Caco-2 (cell line): ENCODE data around the gene NTRK2. TPM values are rescaled to one million over a fixed set of nuclear protein-coding genes. Genes with fewer than 3 reads are reported as not detected.

Source experiments
- BruUV-seq: library from RNA; stranded (reverse); fragments of 400-500 nt; replicated peaks from 2 replicates; lab custom pipeline; 2021; lab: Mats Ljungman, UMichigan
- CTCF ChIA-PET: fragments of 300-600 bp; sonication (Branson Sonifier 250); formaldehyde crosslinking; loops from one replicate; lab custom pipeline; 2022; ENCODE audit warnings: antibody characterized with exemption; lab: Charles Lee
- POLR2A ChIA-PET: fragments of 300-600 bp; sonication (Branson Sonifier 250); formaldehyde crosslinking; loops from one replicate; lab custom pipeline; 2022; ENCODE audit warnings: antibody characterized with exemption; lab: Charles Lee
- DNase-seq, 2 experiments: peaks; one replicate each; pipeline versions ENCODE4 v3.0.0 to v3.0.0-alpha.2; 2020 to 2022
- H3K27me3 ChIP-seq: replicated peaks from 2 replicates; pipeline ENCODE4 v1.6.0; 2011; ENCODE audit warnings: low read length; ENCODE audit not compliant: control insufficient read depth, insufficient read depth
- H3K36me3 ChIP-seq: 2 replicates; pipeline ENCODE4 v1.5.1; 2011; ENCODE audit warnings: low read length; ENCODE audit not compliant: control insufficient read depth, insufficient read depth
- H3K4me1 ChIP-seq: fragments of 250-450 bp; sonication (Bioruptor Pico); 2 replicates; pipeline ENCODE4 v1.5.1; 2020; ENCODE audit warnings: mild to moderate bottlenecking
- H3K4me3 ChIP-seq: 2 replicates; pipeline ENCODE4 v1.5.1; 2011; ENCODE audit warnings: low read depth, mild to moderate bottlenecking, control low read depth, low read length
- H3K9me3 ChIP-seq: fragments of 250-450 bp; sonication (Bioruptor Pico); 2 replicates; pipeline ENCODE4 v1.5.1; 2020; ENCODE audit warnings: mild to moderate bottlenecking, moderate library complexity
- H3K27ac Mint-ChIP-seq: one replicate; pipeline ENCODE4 v1.8.0; 2022; ENCODE audit warnings: mixed read lengths; ENCODE audit not compliant: unreplicated experiment
- H3K27me3 Mint-ChIP-seq: one replicate; pipeline ENCODE4 v1.8.0; 2022; ENCODE audit warnings: mixed read lengths; ENCODE audit not compliant: insufficient read depth, unreplicated experiment
- H3K36me3 Mint-ChIP-seq: one replicate; pipeline ENCODE4 v1.8.0; 2022; ENCODE audit warnings: mild to moderate bottlenecking, mixed read lengths; ENCODE audit not compliant: insufficient read depth, unreplicated experiment
- H3K4me1 Mint-ChIP-seq: one replicate; pipeline ENCODE4 v1.8.0; 2022; ENCODE audit warnings: low read depth, mixed read lengths; ENCODE audit not compliant: unreplicated experiment
- H3K4me3 Mint-ChIP-seq: one replicate; pipeline ENCODE4 v1.8.0; 2022; ENCODE audit warnings: mild to moderate bottlenecking, moderate library complexity, mixed read lengths; ENCODE audit not compliant: unreplicated experiment
- H3K9me3 Mint-ChIP-seq: one replicate; pipeline ENCODE4 v1.8.0; 2022; ENCODE audit warnings: mixed read lengths; ENCODE audit not compliant: unreplicated experiment
- intact Hi-C: fragments of 100-400 bp; cut with micrococcal nuclease; formaldehyde crosslinking; loops from one replicate; pipeline ENCODE4 v1.10.0; 2022; ENCODE audit not compliant: unreplicated experiment
- total RNA-seq: library from RNA; stranded (reverse); gene quantifications from 2 replicates; pipeline ENCODE4 v1.2.3, GENCODE V29; 2022
- TF ChIP-seq, protein P1 (sequence below), 2 experiments: fragments of 200-600 bp in 1 of 2; IDR thresholded peaks; 1 replicate in 1 of 2; 2 replicates in 1 of 2; pipeline versions ENCODE4 v1.5.1 to v1.8.0; 2011 to 2022; ENCODE audit warnings: antibody characterized with exemption in 1 of 2, control low read depth in 1 of 2, inconsistent platforms in 1 of 2, low read depth in 1 of 2, low read length in 1 of 2, mild to moderate bottlenecking in 1 of 2, moderate library complexity in 1 of 2; ENCODE audit not compliant: insufficient read depth in 1 of 2, severe bottlenecking in 1 of 2, unreplicated experiment in 1 of 2

Gene NTRK2
- total RNA-seq, 1 experiment from 2014 or later = not detected

GRCh38 chr9:84622981-84623380, 46.5 kb upstream of the NTRK2 start:
- CTCF ChIA-PET = interaction anchor here (0.7 kb wide), 1 partner anchor 26 kb away, joined by 3 read pairs; no protein-coding TSS in a partner anchor

GRCh38 chr9:84636436-84636835, 33.1 kb upstream of the NTRK2 start:
- ChIA-PET CTCF (no interaction called here), POLR2A (no interaction called here)
- H3K27me3 ChIP-seq = no peaks in the 10 kb centered on the region
- H3K9me3 Mint-ChIP-seq = no peaks in the 10 kb centered on the region
- H3K27ac Mint-ChIP-seq = no peak overlapping the region
- no peaks in the 10 kb centered on the region for H3K36me3 Mint-ChIP-seq
- peaks cover 8% of the 10 kb centered on the region for H3K27me3 Mint-ChIP-seq
- intact Hi-C loops = no loop called here
- no peaks in the 10 kb centered on the region for H3K9me3 ChIP-seq
- H3K4me1 Mint-ChIP-seq = no peaks in the 10 kb centered on the region
- BruUV-seq = no TSS peak
- H3K4me3 ChIP-seq = no peak overlapping the region
- TF ChIP-seq, protein P1, sequence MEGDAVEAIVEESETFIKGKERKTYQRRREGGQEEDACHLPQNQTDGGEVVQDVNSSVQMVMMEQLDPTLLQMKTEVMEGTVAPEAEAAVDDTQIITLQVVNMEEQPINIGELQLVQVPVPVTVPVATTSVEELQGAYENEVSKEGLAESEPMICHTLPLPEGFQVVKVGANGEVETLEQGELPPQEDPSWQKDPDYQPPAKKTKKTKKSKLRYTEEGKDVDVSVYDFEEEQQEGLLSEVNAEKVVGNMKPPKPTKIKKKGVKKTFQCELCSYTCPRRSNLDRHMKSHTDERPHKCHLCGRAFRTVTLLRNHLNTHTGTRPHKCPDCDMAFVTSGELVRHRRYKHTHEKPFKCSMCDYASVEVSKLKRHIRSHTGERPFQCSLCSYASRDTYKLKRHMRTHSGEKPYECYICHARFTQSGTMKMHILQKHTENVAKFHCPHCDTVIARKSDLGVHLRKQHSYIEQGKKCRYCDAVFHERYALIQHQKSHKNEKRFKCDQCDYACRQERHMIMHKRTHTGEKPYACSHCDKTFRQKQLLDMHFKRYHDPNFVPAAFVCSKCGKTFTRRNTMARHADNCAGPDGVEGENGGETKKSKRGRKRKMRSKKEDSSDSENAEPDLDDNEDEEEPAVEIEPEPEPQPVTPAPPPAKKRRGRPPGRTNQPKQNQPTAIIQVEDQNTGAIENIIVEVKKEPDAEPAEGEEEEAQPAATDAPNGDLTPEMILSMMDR (IDR thresholded peaks at IDR 0.05; ENCODE audit: insufficient read depth in 1 of 2, low read depth in 1 of 2, low read length in 1 of 2, severe bottlenecking in 1 of 2, unreplicated experiment in 1 of 2) = no peak
- no peak for DNase-seq
- no peaks in the 10 kb centered on the region for H3K4me1 ChIP-seq
- H3K4me3 Mint-ChIP-seq = no peak overlapping the region
- H3K36me3 ChIP-seq = no peaks in the 10 kb centered on the region

More at GRCh38 chr9:84622981-84623380, 46.5 kb upstream of the NTRK2 start:
- Histone ChIP-seq H3K27me3 (no peaks in the 10 kb centered on the region), H3K4me1 (no peaks in the 10 kb centered on the region), H3K4me3 (no peak overlapping the region), H3K36me3 (no peaks in the 10 kb centered on the region), H3K9me3 (no peaks in the 10 kb centered on the region)
- no peak overlapping the region for H3K27ac Mint-ChIP-seq
- TF ChIP-seq, protein P1 (IDR thresholded peaks at IDR 0.05; ENCODE audit: insufficient read depth in 1 of 2, low read depth in 1 of 2, low read length in 1 of 2, severe bottlenecking in 1 of 2, unreplicated experiment in 1 of 2) = no peak
- H3K4me3 Mint-ChIP-seq = no peak overlapping the region
- no peaks in the 10 kb centered on the region for H3K4me1 Mint-ChIP-seq
- no TSS peak for BruUV-seq
- H3K9me3 Mint-ChIP-seq = no peaks in the 10 kb centered on the region
- intact Hi-C loops = no loop called here
- DNase-seq = no peak
- POLR2A ChIA-PET = no interaction called here
- H3K36me3 Mint-ChIP-seq = no peaks in the 10 kb centered on the region
- no peaks in the 10 kb centered on the region for H3K27me3 Mint-ChIP-seq

GRCh38 chr9:84642553-84643141, 26.9 kb upstream of the NTRK2 start:
- H3K27ac Mint-ChIP-seq = no peak overlapping the region
- H3K4me1 ChIP-seq = no peaks in the 10 kb centered on the region
- POLR2A ChIA-PET = no interaction called here

More at GRCh38 chr9:84642553-84643141, 26.9 kb upstream of the NTRK2 start:
- H3K36me3 ChIP-seq = no peaks in the 10 kb centered on the region
- CTCF ChIA-PET = no interaction called here
- TF ChIP-seq, protein P1 (IDR thresholded peaks at IDR 0.05; ENCODE audit: insufficient read depth in 1 of 2, low read depth in 1 of 2, low read length in 1 of 2, severe bottlenecking in 1 of 2, unreplicated experiment in 1 of 2) = no peak
- Mint-ChIP-seq H3K4me3 (no peak overlapping the region), H3K4me1 (no peaks in the 10 kb centered on the region), H3K36me3 (no peaks in the 10 kb centered on the region), H3K27me3 (no peaks in the 10 kb centered on the region), H3K9me3 (no peaks in the 10 kb centered on the region)
- H3K27me3 ChIP-seq = no peaks in the 10 kb centered on the region
- no peak for DNase-seq
- H3K9me3 ChIP-seq = no peaks in the 10 kb centered on the region
- BruUV-seq = no TSS peak
- no peak overlapping the region for H3K4me3 ChIP-seq
- intact Hi-C loops = no loop called here
